Tibial nerve (tissue), 3 donors: ENCODE measurements around the gene DHCR7.

ENCODE experiments used
- POLR2A ChIP-seq, 2 donors: fragments of 450-650 bp; IDR thresholded peaks; one replicate each; pipeline ENCODE4 v1.6.1; 2017; ENCODE audit warnings: antibody characterized with exemption in 2 of 2, mild to moderate bottlenecking in 2 of 2, moderate library complexity in 2 of 2
- TF ChIP-seq, protein P1 (sequence below), 5 experiments: fragments of 200-600 bp in 3 of 5; fragments of 450-650 bp in 2 of 5; sonication (generic) in 3 of 5; IDR thresholded peaks; one replicate each; pipeline ENCODE4 v1.5.1; 2016 to 2019; ENCODE audit warnings: antibody characterized with exemption in 5 of 5, mild to moderate bottlenecking in 3 of 5, moderate library complexity in 2 of 5

DNA sequence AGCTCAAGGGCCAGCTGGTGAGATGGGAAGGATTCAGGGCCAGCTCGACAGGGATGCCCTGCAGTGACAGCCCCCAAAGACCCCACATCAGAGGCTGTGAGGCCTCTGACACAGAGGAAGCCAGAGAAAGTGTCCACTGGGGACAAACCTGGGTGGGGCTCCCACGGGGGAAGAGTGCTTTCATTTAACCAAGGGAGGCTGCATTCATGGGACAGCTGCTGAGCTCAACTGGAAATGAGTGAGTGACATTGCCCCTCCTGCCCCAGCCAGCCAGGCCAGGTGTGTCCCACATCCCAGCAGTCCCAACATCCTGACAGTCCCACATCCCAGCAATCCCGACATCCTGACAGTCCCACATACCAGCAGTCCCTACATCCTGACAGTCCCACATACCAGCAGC lies 61.0 kb downstream of the DHCR7 start:
- TF ChIP-seq POLR2A (IDR thresholded peaks at IDR 0.05), result no peak
- TF ChIP-seq, protein P1, sequence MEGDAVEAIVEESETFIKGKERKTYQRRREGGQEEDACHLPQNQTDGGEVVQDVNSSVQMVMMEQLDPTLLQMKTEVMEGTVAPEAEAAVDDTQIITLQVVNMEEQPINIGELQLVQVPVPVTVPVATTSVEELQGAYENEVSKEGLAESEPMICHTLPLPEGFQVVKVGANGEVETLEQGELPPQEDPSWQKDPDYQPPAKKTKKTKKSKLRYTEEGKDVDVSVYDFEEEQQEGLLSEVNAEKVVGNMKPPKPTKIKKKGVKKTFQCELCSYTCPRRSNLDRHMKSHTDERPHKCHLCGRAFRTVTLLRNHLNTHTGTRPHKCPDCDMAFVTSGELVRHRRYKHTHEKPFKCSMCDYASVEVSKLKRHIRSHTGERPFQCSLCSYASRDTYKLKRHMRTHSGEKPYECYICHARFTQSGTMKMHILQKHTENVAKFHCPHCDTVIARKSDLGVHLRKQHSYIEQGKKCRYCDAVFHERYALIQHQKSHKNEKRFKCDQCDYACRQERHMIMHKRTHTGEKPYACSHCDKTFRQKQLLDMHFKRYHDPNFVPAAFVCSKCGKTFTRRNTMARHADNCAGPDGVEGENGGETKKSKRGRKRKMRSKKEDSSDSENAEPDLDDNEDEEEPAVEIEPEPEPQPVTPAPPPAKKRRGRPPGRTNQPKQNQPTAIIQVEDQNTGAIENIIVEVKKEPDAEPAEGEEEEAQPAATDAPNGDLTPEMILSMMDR (IDR thresholded peaks at IDR 0.05), result no peak
